Measurements from ENCODE around the gene SNED1.

Gene SNED1

GRCh38 chr2:240992572-240993291 lies 5.7 kb upstream of the SNED1 start:
- no peak for DNase-seq (ENCODE audit: low read depth)
- no peak overlapping the region for H3K4me3 ChIP-seq (ENCODE audit: low read length)
- no peak for TF ChIP-seq CTCF (conservative IDR thresholded peaks at IDR 0.05; ENCODE audit: low read depth, low read length)

- no peak overlapping the region for H3K4me3 ChIP-seq (ENCODE audit: low read length)
- no peak for TF ChIP-seq CTCF (conservative IDR thresholded peaks at IDR 0.05; ENCODE audit: low read depth, low read length)
- DNase-seq (ENCODE audit: low read depth) = no peak
Measured at GRCh38 chr2:240993446-240994170, 4.8 kb upstream of the SNED1 start.

GRCh38 chr2:240994171-240994896 lies 4.1 kb upstream of the SNED1 start:
- no peak for DNase-seq (ENCODE audit: low read depth)
- no peak for TF ChIP-seq CTCF (conservative IDR thresholded peaks at IDR 0.05; ENCODE audit: low read depth, low read length)
- H3K4me3 ChIP-seq (ENCODE audit: low read length) = no peak overlapping the region

- DNase-seq (ENCODE audit: low read depth) = no peak
- no peak overlapping the region for H3K4me3 ChIP-seq (ENCODE audit: low read length)
- TF ChIP-seq CTCF (conservative IDR thresholded peaks at IDR 0.05; ENCODE audit: low read depth, low read length) = no peak
Measured at GRCh38 chr2:240995041-240996021, 3.1 kb upstream of the SNED1 start.

GRCh38 chr2:240996161-240996833 lies 2.1 kb upstream of the SNED1 start:
- no peak for TF ChIP-seq CTCF (conservative IDR thresholded peaks at IDR 0.05; ENCODE audit: low read depth, low read length)
- H3K4me3 ChIP-seq (ENCODE audit: low read length) = no peak overlapping the region
- DNase-seq (ENCODE audit: low read depth) = no peak

- TF ChIP-seq CTCF (conservative IDR thresholded peaks at IDR 0.05; ENCODE audit: low read depth, low read length) = no peak
- H3K4me3 ChIP-seq (ENCODE audit: low read length) = no peak overlapping the region
- no peak for DNase-seq (ENCODE audit: low read depth)
Measured at GRCh38 chr2:240996834-240997140, 1.6 kb upstream of the SNED1 start.
